DMS53 treated with DMSO at 0.1 percent for 48 hours (cell line): ENCODE results near the gene PCSK9.
A peak's percentile ranks its signal among the peaks of the same experiment; 100 is the strongest.

Source experiments
- DNase-seq: peaks from one replicate; lab custom pipeline; 2025; ENCODE audit not compliant: unreplicated experiment; lab: John Stamatoyannopoulos, UW

PCSK9 gene

DNA sequence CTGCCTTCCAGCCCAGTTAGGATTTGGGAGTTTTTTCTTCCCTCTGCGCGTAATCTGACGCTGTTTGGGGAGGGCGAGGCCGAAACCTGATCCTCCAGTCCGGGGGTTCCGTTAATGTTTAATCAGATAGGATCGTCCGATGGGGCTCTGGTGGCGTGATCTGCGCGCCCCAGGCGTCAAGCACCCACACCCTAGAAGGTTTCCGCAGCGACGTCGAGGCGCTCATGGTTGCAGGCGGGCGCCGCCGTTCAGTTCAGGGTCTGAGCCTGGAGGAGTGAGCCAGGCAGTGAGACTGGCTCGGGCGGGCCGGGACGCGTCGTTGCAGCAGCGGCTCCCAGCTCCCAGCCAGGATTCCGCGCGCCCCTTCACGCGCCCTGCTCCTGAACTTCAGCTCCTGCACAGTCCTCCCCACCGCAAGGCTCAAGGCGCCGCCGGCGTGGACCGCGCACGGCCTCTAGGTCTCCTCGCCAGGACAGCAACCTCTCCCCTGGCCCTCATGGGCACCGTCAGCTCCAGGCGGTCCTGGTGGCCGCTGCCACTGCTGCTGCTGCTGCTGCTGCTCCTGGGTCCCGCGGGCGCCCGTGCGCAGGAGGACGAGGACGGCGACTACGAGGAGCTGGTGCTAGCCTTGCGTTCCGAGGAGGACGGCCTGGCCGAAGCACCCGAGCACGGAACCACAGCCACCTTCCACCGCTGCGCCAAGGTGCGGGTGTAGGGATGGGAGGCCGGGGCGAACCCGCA lies at the start of gene PCSK9:
TSS of gene PCSK9 (plus strand) at position 207 of the 741 bp plus-strand sequence. CDS start at position 497, 290 bp downstream.
- peak; percentile 26 for DNase-seq

DNA sequence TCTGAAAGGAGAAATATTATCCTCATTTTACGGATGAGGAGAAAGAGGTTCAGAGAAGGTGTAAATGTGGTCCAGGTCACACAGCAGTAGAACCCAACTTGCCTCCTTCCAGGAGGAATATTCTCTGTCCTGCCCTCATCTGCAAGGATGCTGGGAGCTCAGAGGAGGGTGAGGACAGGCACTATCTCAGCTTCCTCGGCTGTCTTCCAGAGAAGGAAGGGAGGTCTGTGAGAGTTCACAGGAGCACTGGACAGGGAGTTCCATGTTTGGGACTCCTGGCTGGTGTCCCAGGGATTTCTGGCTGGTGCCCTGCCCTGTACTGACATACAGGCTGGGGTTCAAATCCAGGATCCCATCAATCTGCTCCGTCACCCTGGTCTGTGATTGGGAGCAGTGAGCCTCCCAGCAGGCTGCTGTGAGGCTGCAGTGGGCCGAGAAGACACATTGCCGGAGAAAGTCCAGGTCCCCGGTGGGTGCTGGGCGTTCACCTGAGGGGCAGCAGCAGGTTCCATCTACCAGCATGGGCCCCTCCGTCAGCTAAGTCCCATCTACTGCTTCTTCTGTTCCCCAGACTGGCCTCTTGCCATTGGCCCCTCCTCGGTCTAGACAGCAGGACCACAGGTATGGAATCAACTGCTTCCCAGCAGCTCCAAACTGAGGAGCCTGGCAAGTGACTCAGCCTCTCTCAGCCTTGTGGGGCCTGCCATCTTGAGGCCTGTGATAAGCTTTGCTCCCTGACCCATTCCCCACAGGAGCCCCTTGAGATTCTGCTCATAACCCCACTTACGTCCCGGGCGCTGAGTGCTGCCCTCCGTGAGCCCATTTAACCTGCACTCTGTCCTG lies 49.2 kb upstream of the PCSK9 start:
- DNase-seq = no peak

DNA sequence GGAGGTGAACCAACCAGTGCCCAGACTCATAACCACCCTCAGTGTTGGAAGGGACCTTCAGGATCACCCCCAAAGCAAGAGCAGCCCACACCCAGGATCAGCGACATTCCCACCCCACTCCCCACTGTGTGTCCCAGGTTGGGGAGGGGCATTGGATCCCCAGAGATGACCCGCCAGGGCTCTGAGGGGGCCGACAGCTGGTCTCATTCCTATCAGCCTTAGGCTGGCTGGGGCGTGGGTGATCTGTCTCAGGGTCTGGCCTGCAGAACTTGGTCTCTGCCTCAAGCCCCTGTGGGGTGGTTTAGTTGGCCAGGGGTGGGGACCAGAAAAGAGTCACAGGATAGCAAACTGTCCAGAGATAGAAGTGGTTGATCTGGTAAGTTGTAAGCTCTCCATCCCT lies 48.4 kb upstream of the PCSK9 start:
- no peak for DNase-seq

GRCh38 chr1:54991939-54992338 lies 47.4 kb upstream of the PCSK9 start:
- no peak for DNase-seq

DNA sequence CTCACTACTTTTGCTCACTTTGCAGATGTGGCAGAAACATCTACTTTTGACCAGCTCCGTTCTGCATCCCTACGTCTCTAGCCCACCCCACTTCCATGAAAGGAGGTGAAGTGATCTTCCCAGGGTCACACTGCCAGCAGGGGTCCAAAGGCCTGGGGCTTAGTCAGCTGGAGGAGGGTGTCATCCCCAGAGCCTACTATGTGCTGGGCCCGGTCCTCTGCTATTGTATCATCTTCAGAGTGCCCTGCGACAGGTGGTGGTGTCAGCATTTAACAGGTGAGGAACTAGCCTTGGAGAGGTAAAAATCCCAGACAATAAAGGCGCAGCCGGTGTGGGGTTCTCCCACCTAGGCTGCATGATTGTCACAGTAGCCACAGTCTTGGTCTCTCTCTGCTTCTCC lies 46.2 kb upstream of the PCSK9 start:
- no peak for DNase-seq

- no peak for DNase-seq
Observed at GRCh38 chr1:54994355-54994990, 44.9 kb upstream of the PCSK9 start.

- DNase-seq = peak; percentile 33
Observed at GRCh38 chr1:54995013-54995760, 44.2 kb upstream of the PCSK9 start.

GRCh38 chr1:54995835-54996234 lies 43.5 kb upstream of the PCSK9 start:
- no peak for DNase-seq

- peak; percentile 82 for DNase-seq
Observed at GRCh38 chr1:54996359-54996868, 42.9 kb upstream of the PCSK9 start.

- peak; percentile 80 for DNase-seq
Observed at GRCh38 chr1:54996869-54997710, 42.3 kb upstream of the PCSK9 start.

DNA sequence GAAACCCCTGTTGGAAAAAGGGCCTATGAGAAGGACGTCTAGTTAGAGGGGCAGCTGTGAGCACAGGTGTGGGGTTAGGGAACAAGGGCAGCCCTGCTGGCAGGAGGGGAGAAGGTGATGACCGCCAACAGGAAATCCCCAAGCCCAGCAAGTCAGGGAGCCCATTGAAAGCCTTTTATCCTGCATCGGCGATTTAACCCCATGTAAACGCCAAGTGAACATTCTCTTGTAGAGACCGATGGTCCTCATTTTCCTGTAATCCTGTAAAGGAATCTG lies 41.7 kb upstream of the PCSK9 start:
- no peak for DNase-seq

DNA sequence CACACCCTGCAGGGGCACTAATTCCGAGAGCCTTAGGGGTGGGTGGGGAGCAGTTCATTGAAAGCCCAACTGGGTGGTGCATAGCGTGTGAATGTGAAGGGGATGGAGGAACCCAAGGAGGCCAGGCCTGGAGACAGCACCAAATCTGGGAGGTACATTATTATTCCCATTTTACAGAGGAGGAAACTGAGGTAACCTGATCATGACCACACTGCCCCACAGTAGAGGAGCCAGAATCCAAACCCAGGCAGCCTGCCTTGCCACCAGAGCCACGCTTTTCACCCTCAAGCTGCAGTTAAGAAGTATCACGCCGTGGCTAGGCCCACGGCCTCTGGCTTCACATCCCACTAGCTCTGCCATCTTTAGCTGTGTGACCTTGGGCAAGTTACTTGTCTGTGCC lies 41.2 kb upstream of the PCSK9 start:
- DNase-seq = no peak

GRCh38 chr1:54998677-54999076 lies 40.7 kb upstream of the PCSK9 start, which contains the start of gene BSND:
BSND (plus strand) TSS chr1:54998933; CDS start chr1:54999187, 254 bp downstream.
- no peak for DNase-seq

DNA sequence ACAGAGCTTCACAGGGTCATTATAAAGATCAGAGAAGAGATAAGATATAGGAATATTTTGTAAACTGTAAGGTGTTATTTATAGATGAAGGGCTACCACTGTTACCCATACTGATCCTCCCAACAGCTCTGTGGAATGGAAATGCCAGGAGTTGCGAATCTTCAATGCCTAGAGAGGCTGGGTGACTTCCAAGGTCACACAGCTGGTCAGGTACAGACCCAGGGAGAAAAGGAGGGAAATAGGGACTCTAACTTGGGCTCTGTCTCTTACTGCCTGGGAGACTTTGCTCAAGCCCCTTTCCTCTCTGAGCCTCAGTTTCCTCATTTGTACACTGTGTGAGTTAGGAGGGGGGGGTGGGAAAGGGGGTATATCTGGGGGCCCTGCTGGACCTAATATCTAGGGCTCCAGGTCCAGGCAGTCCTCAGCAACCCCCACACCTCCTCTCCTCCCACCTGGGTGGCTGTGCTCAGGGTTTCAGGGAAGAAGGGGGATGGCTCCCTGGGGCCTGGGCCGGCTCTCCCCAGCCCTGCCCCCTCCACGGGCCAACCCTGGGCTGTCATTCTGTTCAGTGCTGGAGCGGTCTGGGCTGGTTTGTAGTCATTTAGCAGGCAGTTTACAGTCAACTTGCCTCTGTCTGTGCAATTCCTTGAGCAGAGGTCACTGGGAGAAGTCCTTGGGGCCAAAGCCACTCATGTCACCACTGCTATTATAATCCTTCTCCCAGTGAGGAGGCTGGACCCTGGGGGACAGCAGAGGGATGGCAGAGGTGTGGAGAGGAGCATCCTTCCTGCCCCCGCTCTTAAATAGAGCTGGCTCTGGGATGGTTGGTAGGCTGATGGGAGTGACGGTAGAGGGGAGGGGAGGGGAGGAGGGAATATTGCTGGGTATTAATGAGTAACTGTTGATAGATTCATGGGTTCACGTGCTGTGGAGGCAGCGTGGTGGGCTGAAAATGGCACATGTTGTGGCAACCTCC lies 39.0 kb upstream of the PCSK9 start:
- no peak for DNase-seq

DNA sequence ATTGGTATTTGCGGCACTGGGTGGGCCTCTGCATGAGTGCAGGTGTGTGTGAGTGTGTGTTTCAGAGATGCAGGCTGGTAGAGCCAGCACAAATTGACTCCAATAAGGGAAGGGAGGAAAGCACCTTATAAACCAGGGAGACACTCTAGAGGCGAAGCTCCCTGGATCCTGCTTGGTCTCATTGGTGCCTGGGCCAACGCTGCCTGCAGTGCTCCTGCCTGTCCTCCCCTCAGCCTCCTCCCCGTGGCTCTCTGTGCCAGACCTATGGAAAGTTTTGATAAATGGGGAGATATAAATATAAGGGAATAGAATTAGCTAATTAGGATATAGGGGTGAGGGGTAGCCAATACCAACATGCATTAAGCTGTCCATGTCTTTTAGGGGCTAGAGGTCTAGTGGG lies 38.0 kb upstream of the PCSK9 start:
- DNase-seq = no peak

DNA sequence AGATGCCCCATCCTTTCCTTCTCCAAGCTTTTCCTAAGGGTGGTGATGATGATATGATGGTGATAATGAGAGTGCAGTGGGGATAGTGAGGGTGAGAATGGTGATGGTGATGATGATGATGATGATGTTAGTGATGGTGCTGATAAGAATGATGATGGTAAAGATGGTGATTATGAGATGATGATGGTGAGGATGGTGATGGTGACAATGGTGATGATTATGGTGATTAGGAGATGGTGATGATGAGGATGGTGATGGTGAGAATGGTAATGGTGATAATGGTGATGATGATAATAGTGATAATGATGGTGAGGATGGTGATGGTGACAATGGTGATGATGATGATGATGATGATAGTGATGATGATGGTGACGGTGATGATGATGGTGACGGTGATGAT lies 36.7 kb upstream of the PCSK9 start:
- no peak for DNase-seq

- DNase-seq = no peak
Observed at GRCh38 chr1:55005351-55006140, 33.8 kb upstream of the PCSK9 start.

DNA sequence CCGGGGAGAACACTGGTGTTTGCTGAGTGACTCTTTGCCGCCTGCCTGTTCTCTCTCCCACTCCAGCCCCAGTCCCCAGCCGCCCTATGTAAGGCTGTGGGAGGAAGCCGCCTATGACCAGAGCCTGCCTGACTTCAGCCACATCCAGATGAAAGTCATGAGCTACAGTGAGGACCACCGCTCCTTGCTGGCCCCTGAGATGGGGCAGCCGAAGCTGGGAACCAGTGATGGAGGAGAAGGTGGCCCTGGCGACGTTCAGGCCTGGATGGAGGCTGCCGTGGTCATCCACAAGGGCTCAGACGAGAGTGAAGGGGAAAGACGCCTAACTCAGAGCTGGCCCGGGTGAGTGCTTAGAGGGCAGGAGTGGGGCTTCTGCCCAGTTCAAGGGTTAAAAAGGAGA lies 32.4 kb upstream of the PCSK9 start:
- DNase-seq = no peak
